Naive thymus-derived CD8-positive, alpha-beta T cell (primary cell): ENCODE data around the gene IGIP. TPM values are rescaled to one million over a fixed set of nuclear protein-coding genes. Genes with fewer than 3 reads are reported as not detected.

Source experiments
- ATAC-seq, 2 donors: fragments of 150-1000 bp; cut with Tn5 transposase in 1 of 2; sonication (Bioruptor Pico), chemical (Tn5 transposase) in 1 of 2; 1 replicate in 1 of 2; 2 replicates in 1 of 2; pipeline ENCODE4 v1.10.0; 2021; ENCODE audit warnings: mild to moderate bottlenecking in 2 of 2, moderate library complexity in 2 of 2
- POLR2A ChIA-PET: fragments of 350-600 bp; sonication (Branson Sonifier 250); formaldehyde crosslinking; loops from one replicate; lab custom pipeline; 2021; ENCODE audit warnings: antibody characterized with exemption; lab: Charles Lee
- DNase-seq, 10 donors: peaks; one replicate each; pipeline versions ENCODE4 v3.0.0 to v3.0.0-alpha.2; 2020 to 2022
- H3K27ac Mint-ChIP-seq, 10 donors: one replicate each; pipeline ENCODE4 v1.8.0; 2020 to 2022; ENCODE audit warnings: mild to moderate bottlenecking in 10 of 10, mixed read lengths in 10 of 10, moderate library complexity in 4 of 10, inconsistent platforms in 1 of 10
- H3K27me3 Mint-ChIP-seq, 5 donors: one replicate each; pipeline ENCODE4 v1.8.0; 2021 to 2022; ENCODE audit warnings: mixed read lengths in 5 of 5
- H3K36me3 Mint-ChIP-seq, 3 donors: one replicate each; pipeline ENCODE4 v1.8.0; 2020 to 2022; ENCODE audit warnings: mixed read lengths in 3 of 3, mild to moderate bottlenecking in 2 of 3, inconsistent platforms in 1 of 3
- H3K4me1 Mint-ChIP-seq, 4 donors: one replicate each; pipeline ENCODE4 v1.8.0; 2021 to 2022; ENCODE audit warnings: mixed read lengths in 4 of 4
- H3K4me3 Mint-ChIP-seq, 10 donors: one replicate each; pipeline ENCODE4 v1.8.0; 2020 to 2022; ENCODE audit warnings: mild to moderate bottlenecking in 10 of 10, mixed read lengths in 10 of 10, moderate library complexity in 6 of 10, inconsistent platforms in 1 of 10
- H3K9me3 Mint-ChIP-seq, 9 donors: one replicate each; pipeline ENCODE4 v1.8.0; 2020 to 2022; ENCODE audit warnings: mixed read lengths in 9 of 9, mild to moderate bottlenecking in 3 of 9, inconsistent platforms in 1 of 9, moderate library complexity in 1 of 9
- polyA plus RNA-seq, 3 donors: library from polyadenylated mRNA; unstranded; fragments of 300-500 nt; fragmentation: Illumina TruSeq; gene quantifications; one replicate each; pipeline ENCODE4 v1.2.3, GENCODE V29; 2021
- total RNA-seq, 8 experiments: library from RNA in 2 of 8; stranded (reverse) in 2 of 8; gene quantifications; one replicate each; pipeline ENCODE4 v1.2.3 and lab custom pipeline; 2021 to 2026

The IGIP gene
- total and polyA plus RNA-seq, 5 experiments from 2014 or later: 0.24 to 12.9 (median 0.51) TPM

GRCh38 chr5:140174465-140175366 is 49.0 kb downstream of the IGIP start, which contains the start of gene CYSTM1:
CYSTM1 (plus strand) TSS chr5:140175188; CDS start chr5:140194466, 19,278 bp downstream.
- no peaks in the 10 kb centered on the region for H3K9me3 Mint-ChIP-seq
- peaks cover 0 to 5% (median 3%) of the 10 kb centered on the region in 5 donors for H3K27me3 Mint-ChIP-seq
- no peaks in the 10 kb centered on the region for H3K36me3 Mint-ChIP-seq
- peak within 1 kb of the TSS; percentile 86 to 97 (median 94) for H3K4me3 Mint-ChIP-seq
- ATAC-seq: peak; percentile 87 to 91
- POLR2A ChIA-PET: interaction anchor here (0.6 to 2.1 kb wide), 4 partner anchors 43 to 716 kb away, joined by 3 to 11 read pairs (median 3); no protein-coding TSS in a partner anchor
- H3K4me1 Mint-ChIP-seq: peaks cover 13 to 25% (median 15%) of the 10 kb centered on the region in 4 donors
- peak within 1 kb of the TSS; percentile 82 to 99 (median 98) for H3K27ac Mint-ChIP-seq
- peak; percentile 91 to 98 (median 97) for DNase-seq

DNA sequence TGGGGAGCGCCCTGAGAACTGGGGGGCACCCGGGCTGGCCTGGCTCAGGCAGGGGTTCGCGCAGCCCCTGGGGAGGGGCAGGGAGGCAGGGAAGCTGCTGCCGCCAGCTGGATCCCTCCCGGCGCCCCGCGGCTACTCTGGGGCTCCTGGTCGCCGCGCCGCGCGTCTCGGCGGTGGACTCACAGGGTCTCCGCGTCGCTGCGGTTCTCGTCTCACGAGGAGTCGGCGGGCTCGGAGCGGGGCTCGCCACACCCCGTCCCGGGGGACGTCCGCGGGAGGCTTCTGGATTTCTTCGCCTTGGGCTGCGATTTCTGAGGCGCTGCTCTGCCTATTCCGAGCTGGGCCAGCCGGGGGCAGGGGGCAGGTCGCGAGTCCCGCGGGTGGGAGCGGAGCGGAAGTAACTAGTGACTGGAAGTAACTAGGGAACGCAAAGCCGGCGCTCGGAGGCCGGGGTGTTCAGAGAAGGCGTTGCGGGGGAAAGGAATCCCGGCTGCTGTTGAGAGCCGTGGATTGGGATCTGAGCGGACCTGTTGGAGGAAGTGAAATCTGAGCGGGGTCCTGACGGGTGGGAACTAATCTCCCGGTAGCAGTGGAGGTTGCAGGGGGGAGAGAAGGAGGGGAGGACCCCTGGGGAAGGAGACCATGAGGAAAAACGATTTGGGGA is 49.8 kb downstream of the IGIP start:
- Mint-ChIP-seq H3K9me3 (no peaks in the 10 kb centered on the region), H3K4me3 (peak overlapping the region; percentile 86 to 97 (median 94)), H3K27ac (peak overlapping the region; percentile 82 to 99 (median 98)), H3K27me3 (peaks cover 0 to 5% (median 3%) of the 10 kb centered on the region in 5 donors), H3K36me3 (no peaks in the 10 kb centered on the region), H3K4me1 (peaks cover 13 to 25% (median 15%) of the 10 kb centered on the region in 4 donors)
- peak in 9 of 10 donors; percentile 45 to 81 (median 65) for DNase-seq
- POLR2A ChIA-PET: interaction anchor here (0.6 to 2.1 kb wide), 5 partner anchors 43 to 717 kb away, joined by 3 to 11 read pairs (median 3); no protein-coding TSS in a partner anchor
- peak; percentile 47 to 56 for ATAC-seq

DNA sequence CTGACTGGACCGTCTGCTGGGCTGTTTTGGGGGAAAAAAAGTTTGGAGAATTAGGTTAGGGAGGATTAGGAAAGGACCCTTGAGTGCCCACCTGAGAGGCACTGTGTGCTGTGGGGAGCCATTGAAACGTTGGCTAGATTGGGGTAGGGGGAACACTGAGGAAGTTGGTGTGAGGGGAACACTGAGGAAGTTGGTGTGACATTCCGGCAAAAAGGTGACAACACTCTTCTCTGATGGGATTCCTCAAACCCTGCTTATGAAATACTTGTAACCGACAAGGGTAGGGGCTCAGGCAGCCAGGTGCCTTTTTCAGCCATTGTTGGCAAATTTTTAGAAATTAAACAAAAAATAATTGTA is 50.3 kb downstream of the IGIP start:
- Mint-ChIP-seq H3K4me1 (peaks cover 14 to 25% (median 16%) of the 10 kb centered on the region in 4 donors), H3K36me3 (no peaks in the 10 kb centered on the region), H3K27me3 (peaks cover 0 to 5% (median 3%) of the 10 kb centered on the region in 5 donors), H3K9me3 (no peaks in the 10 kb centered on the region), H3K4me3 (peak overlapping the region; percentile 81 to 94 (median 90)), H3K27ac (peak overlapping the region; percentile 82 to 98 (median 95))
- POLR2A ChIA-PET: interaction anchor here (0.8 kb wide), 1 partner anchor 67 kb away, joined by 3 read pairs; no protein-coding TSS in a partner anchor
- ATAC-seq (no peak), DNase-seq (no peak)

- ATAC-seq (no peak), DNase-seq (no peak)
- Mint-ChIP-seq H3K27me3 (peaks cover 0 to 5% (median 3%) of the 10 kb centered on the region in 5 donors), H3K4me1 (peaks cover 15 to 25% (median 16%) of the 10 kb centered on the region in 4 donors), H3K4me3 (peak overlapping the region in 2 of 10 donors; percentile 3 to 7), H3K9me3 (no peaks in the 10 kb centered on the region), H3K27ac (peak overlapping the region in 2 of 10 donors; percentile 21 to 89), H3K36me3 (no peaks in the 10 kb centered on the region)
- POLR2A ChIA-PET: no interaction called here
These were observed 52.3 kb downstream of the IGIP start for GRCh38 chr5:140178086-140178410.

DNA sequence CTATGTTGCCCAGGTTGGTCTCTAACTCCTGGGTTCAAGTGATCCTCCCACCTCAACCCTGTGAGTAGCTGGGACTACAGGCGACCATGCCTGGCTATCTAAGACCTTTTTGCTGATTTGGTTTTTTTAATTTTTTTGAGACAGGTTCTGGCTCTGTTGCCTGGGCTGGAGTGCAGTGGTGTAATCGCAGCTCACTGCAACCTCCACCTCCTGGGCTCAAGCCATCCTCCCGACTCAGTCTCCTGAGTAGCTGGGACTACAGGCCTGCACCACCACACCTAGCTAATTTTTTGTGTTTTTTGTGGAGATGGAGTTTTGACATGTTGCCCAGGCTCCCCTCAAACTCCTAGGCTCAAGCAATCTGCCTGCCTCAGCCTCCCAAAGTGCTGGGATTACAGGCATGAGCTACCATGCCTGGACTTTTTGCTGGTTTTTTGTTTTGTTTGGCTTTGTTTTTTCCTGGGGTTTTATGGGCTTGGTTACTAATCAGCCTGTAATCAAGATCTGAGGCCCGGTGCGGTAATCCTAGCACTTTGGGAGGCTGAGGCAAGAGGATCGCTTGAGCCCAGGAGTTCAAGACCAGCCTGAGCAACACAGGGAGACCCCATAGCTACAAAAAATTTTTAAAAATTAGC is 52.9 kb downstream of the IGIP start:
- no peak for ATAC-seq
- H3K9me3 Mint-ChIP-seq: no peaks in the 10 kb centered on the region
- peak overlapping the region in 1 of 10 donors; percentile 66 for H3K27ac Mint-ChIP-seq
- no peak for DNase-seq
- no peak overlapping the region for H3K4me3 Mint-ChIP-seq
- H3K4me1 Mint-ChIP-seq: peaks cover 15 to 25% (median 16%) of the 10 kb centered on the region in 4 donors
- H3K27me3 Mint-ChIP-seq: peaks cover 0 to 10% (median 3%) of the 10 kb centered on the region in 5 donors
- no peaks in the 10 kb centered on the region for H3K36me3 Mint-ChIP-seq
- POLR2A ChIA-PET: interaction anchor here (0.6 kb wide), 1 partner anchor 70 kb away, joined by 4 read pairs; no protein-coding TSS in a partner anchor

Other genes with a start within 250 kb of the IGIP start
- under 1 TPM; 0.26 to 0.47 TPM for gene NRG2, start 82.6 kb upstream of the IGIP start, total RNA-seq
- gene NRG2, start 82.6 kb upstream of the IGIP start, polyA plus RNA-seq: under 1 TPM; 0.04 to 0.25 (median 0.09) TPM
- 10 to 100 TPM; 29.6 to 30.4 TPM for gene PURA, start 11.8 kb upstream of the IGIP start, total RNA-seq
- gene PURA, start 11.8 kb upstream of the IGIP start, polyA plus RNA-seq: 1 to 10 TPM; 4.4 to 4.7 (median 4.6) TPM
- gene CYSTM1, start 49.3 kb downstream of the IGIP start, total RNA-seq: 1 to 10 TPM; 3.0 to 3.1 TPM
- 1 to 10 TPM; 5.1 to 6.5 (median 6.3) TPM for gene CYSTM1, start 49.3 kb downstream of the IGIP start, polyA plus RNA-seq
- 10 to 100 TPM; 24.8 to 30.0 TPM for gene PFDN1, start 177.2 kb downstream of the IGIP start, total RNA-seq
- 100 to 1,000 TPM; 120 to 132 (median 129) TPM for gene PFDN1, start 177.2 kb downstream of the IGIP start, polyA plus RNA-seq
- under 1 TPM; 0.30 to 0.44 TPM for gene HBEGF, start 220.7 kb downstream of the IGIP start, total RNA-seq
- gene HBEGF, start 220.7 kb downstream of the IGIP start, polyA plus RNA-seq: under 1 TPM in 1 of 3 donors, not detected in 2; 0.06 TPM
- gene SLC4A9, start 234.3 kb downstream of the IGIP start, total RNA-seq: not detected
- gene SLC4A9, start 234.3 kb downstream of the IGIP start, polyA plus RNA-seq: not detected